ENCODE results near the gene CAP2. TPM values are rescaled to one million over a fixed set of nuclear protein-coding genes. Genes with fewer than 3 reads are reported as not detected.

The CAP2 gene
- total and polyA plus RNA-seq, 8 donors, result 6.5 to 10.6 (median 8.0) TPM

GRCh38 chr6:17477356-17477755 is 84.0 kb downstream of the CAP2 start:
- Histone ChIP-seq H3K27ac (no peak overlapping the region), H3K9me3 (no peaks in the 10 kb centered on the region), H3K36me3 (no peaks in the 10 kb centered on the region), H3K4me3 (no peak overlapping the region), H3K27me3 (no peaks in the 10 kb centered on the region), H3K4me1 (no peaks in the 10 kb centered on the region)
- intact Hi-C loops (cut with DNase I), result no loop called here
- no peak for DNase-seq
- ATAC-seq, result no peak
- no peak for TF ChIP-seq CTCF (IDR thresholded peaks at IDR 0.05)

GRCh38 chr6:17478223-17478907 is 85.0 kb downstream of the CAP2 start:
- no peak overlapping the region for H3K27ac ChIP-seq
- ATAC-seq (no peak), DNase-seq (no peak)
- H3K4me3 ChIP-seq, result no peak overlapping the region
- no peak for TF ChIP-seq CTCF (IDR thresholded peaks at IDR 0.05)
- H3K4me1 ChIP-seq, result no peaks in the 10 kb centered on the region
- no peaks in the 10 kb centered on the region for H3K36me3 ChIP-seq
- no peaks in the 10 kb centered on the region for H3K9me3 ChIP-seq
- intact Hi-C loops (cut with DNase I), result no loop called here
- no peaks in the 10 kb centered on the region for H3K27me3 ChIP-seq

GRCh38 chr6:17478946-17479345 is 85.6 kb downstream of the CAP2 start:
- no peak for ATAC-seq
- H3K9me3 ChIP-seq, result no peaks in the 10 kb centered on the region
- H3K27ac ChIP-seq, result no peak overlapping the region
- intact Hi-C loops (cut with DNase I), result no loop called here
- TF ChIP-seq CTCF (IDR thresholded peaks at IDR 0.05), result no peak
- no peaks in the 10 kb centered on the region for H3K27me3 ChIP-seq
- no peaks in the 10 kb centered on the region for H3K4me1 ChIP-seq
- no peak for DNase-seq
- H3K36me3 ChIP-seq, result no peaks in the 10 kb centered on the region
- H3K4me3 ChIP-seq, result no peak overlapping the region

GRCh38 chr6:17480476-17480875 is 87.1 kb downstream of the CAP2 start:
- Histone ChIP-seq H3K27me3 (no peaks in the 10 kb centered on the region), H3K36me3 (no peaks in the 10 kb centered on the region), H3K4me3 (no peak overlapping the region), H3K4me1 (no peaks in the 10 kb centered on the region), H3K9me3 (no peaks in the 10 kb centered on the region), H3K27ac (no peak overlapping the region)
- DNase-seq (no peak), ATAC-seq (no peak)
- intact Hi-C loops (cut with DNase I), result no loop called here
- no peak for TF ChIP-seq CTCF (IDR thresholded peaks at IDR 0.05)

GRCh38 chr6:17482711-17483110 is 89.3 kb downstream of the CAP2 start:
- H3K27ac ChIP-seq, result no peak overlapping the region
- DNase-seq, result no peak
- no peaks in the 10 kb centered on the region for H3K9me3 ChIP-seq
- ATAC-seq, result no peak
- no peaks in the 10 kb centered on the region for H3K36me3 ChIP-seq
- TF ChIP-seq CTCF (IDR thresholded peaks at IDR 0.05), result no peak
- no peaks in the 10 kb centered on the region for H3K4me1 ChIP-seq
- intact Hi-C loops (cut with DNase I), result no loop called here
- no peak overlapping the region for H3K4me3 ChIP-seq
- no peaks in the 10 kb centered on the region for H3K27me3 ChIP-seq
